Stimulated activated CD4-positive, alpha-beta T cell treated with anti-CD3 and anti-CD28 coated beads, Interleukin-4, amount 100 ng/mL, for 1 hour (primary cell): ENCODE data around the gene WDR37.

Source experiments
- DNase-seq: peaks from one replicate; pipeline ENCODE4 v3.0.0-alpha.2; 2020

The WDR37 gene

DNA sequence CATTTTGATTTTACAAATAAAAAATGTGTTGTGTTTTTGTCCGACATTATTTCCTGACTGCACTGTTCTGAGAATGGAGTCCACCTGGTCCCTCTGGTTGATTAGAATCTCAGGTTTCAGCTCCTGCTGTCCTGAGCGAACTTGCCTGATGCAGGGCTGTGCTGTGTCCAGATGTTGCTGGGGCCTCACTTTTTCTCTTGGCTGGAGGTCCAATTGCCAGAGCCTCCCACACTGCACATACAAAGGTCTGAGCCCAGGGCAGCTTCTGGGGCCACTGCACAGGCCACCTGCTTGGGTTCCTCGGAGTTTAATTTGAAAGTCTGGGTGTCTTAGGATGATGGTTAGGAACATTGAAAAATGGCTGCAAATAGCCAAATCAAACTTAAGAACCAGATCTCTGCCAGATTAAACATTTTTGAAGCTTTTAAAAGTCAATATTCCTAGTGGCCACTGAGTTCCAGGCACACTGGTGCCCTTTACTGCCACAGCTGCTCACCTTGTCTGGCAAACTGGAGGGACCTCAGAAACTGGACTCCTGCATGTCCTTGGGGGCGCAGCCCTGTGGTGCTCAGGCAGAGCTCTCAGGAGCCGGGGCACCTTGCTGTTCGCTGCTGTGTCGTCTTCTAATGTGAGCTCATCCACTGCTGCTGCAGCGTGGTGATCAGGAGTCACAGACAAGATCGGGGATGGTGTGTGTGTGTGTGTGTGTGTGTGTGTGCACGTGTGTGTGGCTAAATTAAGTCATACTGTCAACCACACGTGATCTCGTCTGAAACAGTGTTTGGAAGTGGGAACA, 75.0 kb downstream of the WDR37 start:
- DNase-seq: no peak

- no peak for DNase-seq
Measured at GRCh38 chr10:1132584-1132983, 76.4 kb downstream of the WDR37 start.

- no peak for DNase-seq
Measured at GRCh38 chr10:1133495-1134045, 77.4 kb downstream of the WDR37 start.

DNA sequence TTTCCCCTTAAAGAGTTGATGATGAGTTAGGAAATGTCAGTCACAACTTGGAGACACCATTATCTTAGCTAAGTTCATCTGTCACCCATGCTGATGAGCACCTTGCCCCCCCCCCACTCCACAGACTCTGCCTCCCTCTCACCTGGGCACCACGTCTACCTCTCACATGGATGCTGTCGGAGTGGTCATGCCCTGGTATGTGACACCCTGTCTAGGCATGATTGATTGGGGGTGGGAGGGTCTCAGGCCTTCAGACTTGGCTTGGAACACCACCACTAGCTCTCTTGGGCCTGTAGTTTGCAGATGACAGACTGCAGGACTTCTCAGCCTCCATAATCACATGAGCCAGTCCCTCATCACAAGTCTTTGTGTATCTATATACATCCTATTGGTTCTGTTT, 78.0 kb downstream of the WDR37 start:
- DNase-seq: no peak

DNA sequence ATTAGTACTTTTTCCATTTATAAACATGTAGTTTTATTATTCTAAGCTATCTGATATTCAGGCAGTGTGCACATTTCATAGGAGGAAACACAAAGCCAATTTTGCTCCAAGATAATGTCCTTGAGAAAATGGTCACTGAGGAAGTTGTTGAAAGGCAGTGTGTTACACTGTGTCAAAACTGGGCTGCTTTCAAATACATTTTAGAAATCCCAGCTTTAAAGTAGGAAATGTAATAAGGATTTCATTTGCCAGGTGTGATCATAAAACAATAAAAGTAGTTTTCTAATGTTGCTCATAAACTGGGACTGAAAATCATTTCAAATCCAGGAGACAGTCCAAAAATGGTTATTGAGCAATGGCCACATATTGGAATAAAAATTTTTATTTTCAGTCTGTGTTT, 80.1 kb downstream of the WDR37 start:
- no peak for DNase-seq

- DNase-seq: no peak
Measured at GRCh38 chr10:1137499-1138163, 81.4 kb downstream of the WDR37 start.

DNA sequence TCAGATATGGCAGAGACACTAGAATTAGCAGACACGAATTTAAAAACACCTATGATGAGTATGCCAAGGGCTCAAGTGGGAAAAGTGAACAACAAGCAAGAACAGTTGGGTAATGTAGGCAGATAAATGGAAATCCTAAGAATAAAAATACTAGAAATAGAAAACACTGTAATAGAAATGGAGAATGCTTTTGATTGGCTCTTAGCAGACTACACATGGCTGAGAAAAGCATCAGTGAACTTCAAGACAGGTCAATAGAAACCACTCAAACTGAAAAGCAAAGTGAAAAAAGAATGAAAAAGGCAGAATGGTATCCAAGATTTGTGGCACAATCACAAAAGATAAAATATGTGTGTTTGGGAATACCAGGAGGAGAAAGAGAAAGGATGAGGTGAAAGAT, 82.3 kb downstream of the WDR37 start:
- DNase-seq: no peak

DNA sequence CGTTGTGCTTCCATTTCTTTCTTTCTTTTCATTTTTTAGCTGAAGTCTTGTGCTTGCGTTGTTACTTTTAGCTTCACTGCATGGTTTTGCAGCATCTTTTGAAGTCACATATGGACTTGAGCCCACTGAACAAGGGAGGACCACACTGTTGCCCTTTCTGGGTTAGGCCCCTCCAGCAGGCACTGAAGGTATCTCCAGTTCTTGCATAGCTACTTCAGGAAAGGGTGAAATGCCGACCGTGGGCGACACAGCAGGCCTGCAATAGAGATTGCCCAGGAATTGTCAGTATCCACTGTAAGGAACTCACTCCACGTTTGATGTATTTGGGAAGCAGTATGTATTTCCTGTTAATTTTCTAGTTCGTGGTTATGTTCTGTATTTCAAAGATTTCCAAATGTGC, 85.1 kb downstream of the WDR37 start:
- no peak for DNase-seq

- no peak for DNase-seq
Measured at GRCh38 chr10:1141701-1142100, 85.5 kb downstream of the WDR37 start.

DNA sequence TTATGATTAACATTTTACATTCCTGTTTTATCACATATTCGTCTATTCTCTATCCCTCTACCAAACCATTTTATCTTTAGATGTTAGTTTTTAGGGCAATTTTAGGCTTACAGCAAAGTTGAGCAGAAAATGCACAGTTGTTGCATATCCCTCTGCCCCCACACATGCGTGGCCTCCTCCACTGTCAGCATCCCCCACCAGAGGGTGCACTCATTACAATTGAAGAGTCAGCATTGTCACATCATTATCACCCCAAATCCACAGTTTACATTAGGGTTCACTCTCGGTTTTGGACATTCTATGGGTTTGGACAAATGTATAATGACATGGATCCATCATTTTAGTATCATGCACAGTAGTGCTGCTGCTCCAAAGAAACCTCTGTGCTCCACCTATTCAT, 86.4 kb downstream of the WDR37 start:
- DNase-seq: no peak

DNA sequence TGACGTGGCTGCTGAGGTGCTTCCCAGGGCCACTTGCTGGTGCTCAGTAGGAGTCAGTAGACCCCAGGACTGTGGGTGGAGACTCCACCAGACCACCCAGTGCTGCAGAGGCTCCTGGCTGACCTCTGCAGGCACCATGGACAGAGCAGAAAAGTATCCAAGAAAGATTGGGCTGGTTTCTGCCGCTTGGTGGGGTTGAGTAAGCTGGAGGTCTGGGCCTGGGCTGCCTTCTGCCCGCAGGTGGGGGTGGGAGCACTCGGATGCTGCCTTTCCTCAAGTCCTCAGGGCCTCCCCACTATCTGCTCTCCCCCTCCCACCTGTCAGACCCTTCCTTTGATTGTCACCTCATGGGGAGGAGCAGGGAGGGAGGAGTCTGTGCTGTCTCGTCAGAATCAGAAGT, 91.6 kb downstream of the WDR37 start:
- no peak for DNase-seq

DNA sequence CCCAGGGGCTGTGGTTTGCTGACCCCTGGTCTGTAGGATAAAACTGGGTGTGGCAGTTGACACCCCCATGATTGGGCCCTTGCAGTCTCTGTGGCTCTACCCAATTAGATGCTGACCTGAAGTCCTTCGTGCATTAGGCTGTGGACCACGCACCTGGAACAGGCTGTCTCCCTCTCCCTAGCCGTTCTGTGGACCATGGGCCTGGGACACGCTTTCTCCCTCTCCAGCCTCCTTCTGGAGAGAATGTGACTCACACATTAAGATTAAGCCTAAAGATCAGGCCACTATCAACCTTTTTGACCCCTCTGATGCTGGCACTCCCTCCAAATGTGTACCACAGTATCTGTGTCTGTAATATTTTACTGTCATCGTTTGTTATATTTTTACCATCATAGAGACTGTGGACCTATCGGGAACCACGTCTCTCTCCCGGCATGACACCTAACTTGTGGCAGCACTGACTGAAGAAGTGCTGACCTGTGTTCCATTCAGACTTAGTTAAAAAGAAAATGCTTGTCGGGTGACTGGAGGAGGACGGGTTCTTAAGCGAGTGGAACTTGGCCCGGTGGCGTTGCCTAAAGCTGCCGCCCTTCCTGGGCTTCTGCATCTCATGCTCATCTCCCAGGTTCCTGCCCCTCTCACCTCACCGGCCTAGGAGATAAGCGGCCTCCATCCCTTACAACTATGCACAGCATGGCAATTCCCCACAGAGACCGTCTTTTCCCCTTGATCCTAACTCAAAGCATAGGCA, 92.8 kb downstream of the WDR37 start:
- DNase-seq: no peak

DNA sequence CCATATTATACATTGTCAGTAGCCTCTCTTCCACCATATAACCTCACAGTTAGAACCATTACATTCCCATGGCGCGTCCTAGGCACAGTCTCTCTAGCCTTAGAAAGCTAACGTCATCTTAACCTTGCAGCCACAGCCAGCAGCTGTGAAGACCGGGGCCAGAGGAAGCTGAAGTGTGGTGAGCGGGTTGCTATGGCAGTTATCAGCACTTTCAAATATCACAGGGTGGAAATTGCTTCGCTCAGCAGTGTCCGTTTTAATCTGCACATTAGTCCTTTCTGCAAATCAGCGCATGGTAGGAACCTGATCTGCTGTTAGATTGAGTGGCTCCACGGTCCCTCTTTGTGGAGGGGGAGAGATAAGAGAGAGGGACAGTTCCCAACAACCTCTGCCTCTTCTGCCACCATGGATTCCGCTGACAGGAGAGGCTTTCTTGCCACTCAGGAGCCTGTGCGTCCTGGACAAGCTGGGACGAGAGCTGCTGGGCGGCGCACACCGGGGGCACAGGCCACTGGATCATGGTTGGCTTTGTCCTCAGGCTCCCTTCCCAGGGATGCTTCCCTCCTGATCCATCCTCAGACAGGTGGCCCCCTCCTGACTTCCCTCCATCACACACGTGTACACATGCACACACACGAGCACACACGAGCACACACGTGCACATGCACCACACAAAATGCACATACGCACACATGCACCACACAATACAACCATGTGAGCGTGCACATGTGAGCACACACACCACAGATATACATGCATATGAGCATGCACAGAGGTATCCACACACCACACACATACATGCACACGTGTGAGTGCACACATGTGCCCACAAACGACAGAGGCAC, 93.8 kb downstream of the WDR37 start:
- DNase-seq: no peak

- no peak for DNase-seq
Measured at GRCh38 chr10:1150638-1150955, 94.4 kb downstream of the WDR37 start.

GRCh38 chr10:1151076-1152033, 95.2 kb downstream of the WDR37 start:
- DNase-seq: no peak

GRCh38 chr10:1152386-1153250, 96.4 kb downstream of the WDR37 start:
- no peak for DNase-seq

DNA sequence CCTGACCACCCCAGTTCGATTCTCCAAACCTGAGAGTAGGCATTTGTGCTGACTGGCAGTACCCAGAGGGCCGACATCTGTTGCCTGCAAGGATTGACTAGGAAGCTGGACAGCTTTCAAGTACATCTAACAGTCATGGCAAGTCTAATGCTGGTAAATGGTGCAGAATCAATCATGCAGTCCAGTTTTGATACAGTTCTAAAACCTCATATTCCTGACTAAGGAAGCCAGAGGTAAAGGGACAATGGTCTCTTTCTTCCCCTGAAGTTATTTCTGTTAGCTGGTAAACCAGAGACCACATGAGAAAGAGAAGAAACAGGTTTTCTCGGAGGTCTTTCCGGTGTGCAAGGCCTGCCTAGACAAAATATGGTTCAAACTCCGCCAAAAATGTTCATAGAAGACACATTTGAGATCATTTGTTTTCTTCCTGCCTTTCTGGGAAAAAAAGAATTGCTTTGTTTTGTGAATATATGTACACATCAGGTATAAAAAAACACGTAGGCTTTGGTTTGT, 97.1 kb downstream of the WDR37 start:
- DNase-seq: no peak

DNA sequence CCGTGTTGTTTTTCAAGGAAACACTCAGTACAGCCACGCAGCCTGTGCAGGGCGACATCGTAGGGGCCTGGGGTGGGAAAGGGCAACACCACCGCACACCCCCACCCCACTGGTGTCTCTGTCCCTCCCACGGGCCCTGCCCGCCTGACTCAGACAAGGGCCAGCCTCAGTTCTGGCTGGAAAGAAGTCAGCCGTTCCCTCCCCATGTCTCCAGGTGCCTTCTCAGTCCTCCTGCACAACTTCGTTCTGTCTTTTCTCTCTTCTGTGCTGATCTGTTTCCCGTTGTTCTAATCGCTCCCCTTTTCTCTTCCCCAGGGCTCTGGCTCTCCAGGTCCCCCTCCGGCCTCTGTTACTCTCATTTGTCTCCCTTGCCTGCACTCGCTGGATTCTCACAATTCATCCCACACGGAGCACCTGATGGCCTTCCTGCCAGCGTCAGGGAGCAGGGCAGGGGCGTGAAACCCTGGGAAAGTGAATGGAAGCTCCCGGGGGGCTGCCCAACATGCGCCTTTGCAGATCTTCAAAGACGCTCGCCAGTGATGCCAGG, 97.7 kb downstream of the WDR37 start:
- DNase-seq: no peak

- no peak for DNase-seq
Measured at GRCh38 chr10:1154531-1155295, 98.5 kb downstream of the WDR37 start.
